GM10266 (cell line): ENCODE measurements around the gene CACNA1E.

Source experiments
- DNase-seq: peaks from one replicate; pipeline ENCODE4 v3.0.0; 2012; ENCODE audit errors: extremely low spot score
- CTCF ChIP-seq: IDR thresholded peaks from 2 replicates; pipeline ENCODE4 v1.5.1; 2012; ENCODE audit warnings: mild to moderate bottlenecking, low read depth; ENCODE audit not compliant: control insufficient read depth, insufficient read depth; ENCODE audit errors: missing control alignments

Gene CACNA1E

GRCh38 chr1:181675091-181675917 is 192.0 kb downstream of the CACNA1E start:
- no peak for TF ChIP-seq CTCF
- DNase-seq: no peak

DNA sequence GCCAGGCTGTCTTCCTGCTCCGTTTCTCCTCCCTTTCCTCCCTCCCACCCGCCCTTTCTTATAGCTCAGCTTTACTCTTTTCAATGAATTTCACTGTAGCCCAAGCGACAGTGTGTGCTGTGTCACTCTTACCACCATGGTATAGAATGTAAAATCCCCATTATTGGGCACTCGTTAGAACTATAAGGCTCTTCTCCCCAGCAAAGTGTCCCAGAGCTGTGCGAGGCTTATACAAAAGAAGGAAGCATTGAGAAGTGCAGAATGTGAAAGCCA is 192.5 kb downstream of the CACNA1E start:
- no peak for TF ChIP-seq CTCF
- DNase-seq: no peak

GRCh38 chr1:181676269-181676668 is 193.0 kb downstream of the CACNA1E start:
- TF ChIP-seq CTCF: peak; percentile 55
- DNase-seq: peak; percentile 59

DNA sequence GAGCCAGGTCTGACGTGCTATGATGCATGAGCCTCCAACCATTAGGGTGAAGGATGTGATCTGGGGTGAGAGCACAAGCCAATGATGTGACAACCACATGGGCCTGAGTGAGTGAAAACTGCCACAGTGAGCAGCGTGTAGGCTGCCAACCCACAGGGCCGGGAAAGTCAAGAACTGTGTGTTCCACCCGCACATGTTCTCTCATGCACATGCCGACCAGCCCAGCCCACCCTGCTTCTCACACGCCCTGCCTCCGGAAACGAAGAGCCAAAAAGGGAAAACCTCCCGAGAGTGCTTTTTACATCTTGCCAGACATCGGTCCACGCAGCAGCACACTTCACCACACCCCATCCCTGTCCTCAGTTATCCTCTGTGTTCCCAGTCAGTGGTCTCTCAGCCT is 197.0 kb downstream of the CACNA1E start:
- DNase-seq: no peak
- TF ChIP-seq CTCF: no peak

DNA sequence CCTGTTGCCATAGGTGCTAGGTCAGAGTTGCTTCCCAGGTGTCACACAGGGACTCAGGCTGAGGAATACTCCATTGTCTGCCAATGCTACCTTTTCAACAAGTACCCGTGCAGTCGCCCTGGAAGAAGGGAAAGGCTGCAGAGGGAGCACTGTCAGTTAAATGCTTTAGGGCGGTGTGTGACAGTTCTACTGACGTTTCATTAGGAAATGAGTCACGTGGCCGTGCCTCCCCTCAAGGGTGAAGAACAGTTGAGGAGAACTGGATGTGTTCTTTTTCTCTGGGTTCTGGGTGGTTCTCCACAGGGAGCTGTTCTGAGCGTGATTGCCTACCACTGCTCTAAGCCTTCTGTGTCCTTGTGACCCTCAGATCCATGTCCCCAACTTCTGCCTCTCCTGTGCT is 197.6 kb downstream of the CACNA1E start:
- no peak for DNase-seq
- no peak for TF ChIP-seq CTCF

DNA sequence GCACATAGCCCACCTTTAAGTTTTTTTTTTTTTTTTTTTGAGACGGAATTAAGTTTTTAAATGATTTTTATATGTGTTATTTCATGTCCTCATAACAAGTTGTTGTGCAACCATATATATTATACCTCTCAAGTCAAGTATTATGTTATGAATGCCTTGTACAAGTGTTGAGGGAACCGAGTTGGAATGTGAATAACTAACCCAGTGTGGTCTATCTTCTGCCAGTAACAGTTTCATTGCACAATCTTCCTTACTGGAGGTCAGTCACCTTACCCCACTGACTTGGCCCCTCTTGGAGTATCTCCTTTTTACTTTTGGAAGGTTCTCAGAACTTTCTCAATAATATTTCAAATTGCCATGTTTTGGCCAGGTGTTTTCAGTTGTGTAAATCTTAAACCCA is 201.9 kb downstream of the CACNA1E start:
- TF ChIP-seq CTCF: no peak
- no peak for DNase-seq

DNA sequence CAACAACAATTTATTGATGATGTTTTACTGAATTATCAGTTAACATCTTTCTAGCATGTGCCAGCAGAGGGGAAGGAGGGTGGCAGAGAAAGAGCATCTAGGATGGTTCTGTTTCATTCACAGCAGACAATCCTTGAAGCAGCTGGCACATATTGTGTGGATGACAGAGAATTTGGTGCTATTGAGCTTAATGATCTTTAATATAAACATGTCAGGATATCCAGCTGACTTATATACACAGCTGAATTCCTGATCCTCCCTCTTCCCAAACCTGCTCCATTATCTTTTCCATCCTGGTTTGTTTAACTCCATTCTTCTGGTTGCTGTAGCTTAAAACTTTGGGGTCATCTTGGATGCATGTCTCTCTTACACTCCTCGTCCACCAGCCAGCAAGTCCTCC is 218.6 kb downstream of the CACNA1E start:
- DNase-seq: no peak
- no peak for TF ChIP-seq CTCF
